HEK293 (cell line): ENCODE results near the gene ALOX5AP.

Source experiments
- CTCF ChIA-PET: fragments of 350-600 bp; formaldehyde crosslinking; extraction: SDS; loops from one replicate; lab custom pipeline; 2021; ENCODE audit warnings: antibody characterized with exemption; lab: Yijun Ruan, JAX
- POLR2A ChIA-PET: fragments of 300-600 bp; formaldehyde crosslinking; extraction: SDS; loops from one replicate; lab custom pipeline; 2020; ENCODE audit warnings: antibody characterized with exemption, inconsistent platforms; lab: Yijun Ruan, JAX
- H3K27ac ChIP-seq: fragments of 200-500 bp; sonication (Bioruptor generic); 2 replicates; pipeline ENCODE4 v1.5.1; 2014; ENCODE audit warnings: low read depth, low read length, control low read depth, inconsistent platforms; ENCODE audit errors: extremely low read depth
- H3K36me3 ChIP-seq, 2 experiments: fragments of 200-500 bp in 1 of 2; sonication (Bioruptor generic) in 1 of 2; 1 replicate in 1 of 2; 2 replicates in 1 of 2; pipeline ENCODE4 v1.5.1; 2014 to 2017; ENCODE audit warnings: inconsistent platforms in 2 of 2, low read length in 2 of 2; ENCODE audit not compliant: control insufficient read depth in 2 of 2, insufficient read depth in 1 of 2
- H3K4me1 ChIP-seq: fragments of 200-500 bp; sonication (Bioruptor generic); 2 replicates; pipeline ENCODE4 v1.5.1; 2014; ENCODE audit warnings: mild to moderate bottlenecking, low read length, inconsistent platforms; ENCODE audit not compliant: control insufficient read depth, insufficient read depth
- H3K4me3 ChIP-seq: 2 replicates; pipeline ENCODE4 v1.5.1; 2011; ENCODE audit warnings: low read depth, mild to moderate bottlenecking, control low read depth, low read length, moderate library complexity
- H3K9me3 ChIP-seq: fragments of 200-500 bp; sonication (Bioruptor generic); 2 replicates; pipeline ENCODE4 v1.5.1; 2014; ENCODE audit warnings: low read depth, low read length, inconsistent platforms; ENCODE audit not compliant: control insufficient read depth, insufficient read depth
- FEZF1 ChIP-seq: fragments of 450-650 bp; formaldehyde crosslinking; IDR thresholded peaks from 2 replicates; pipeline ENCODE4 v1.5.1; 2016; ENCODE audit warnings: missing biosample characterization, missing genetic modification characterization
- GLI2 ChIP-seq: fragments of 450-650 bp; formaldehyde crosslinking; IDR thresholded peaks from 2 replicates; pipeline ENCODE4; 2017; ENCODE audit warnings: missing biosample characterization, missing genetic modification characterization, low read depth, borderline replicate concordance
- GLIS1 ChIP-seq: fragments of 450-650 bp; formaldehyde crosslinking; IDR thresholded peaks from 2 replicates; pipeline ENCODE4 v1.5.1; 2016; ENCODE audit warnings: missing biosample characterization, missing genetic modification characterization
- MZF1 ChIP-seq: fragments of 450-650 bp; formaldehyde crosslinking; IDR thresholded peaks from 2 replicates; pipeline ENCODE4 v1.5.1; 2017; ENCODE audit warnings: missing biosample characterization, missing genetic modification characterization, borderline replicate concordance
- REPIN1 ChIP-seq: fragments of 450-650 bp; formaldehyde crosslinking; IDR thresholded peaks from 2 replicates; pipeline ENCODE4 v1.5.1; 2017; ENCODE audit warnings: missing biosample characterization, missing genetic modification characterization, low read depth
- SCRT2 ChIP-seq: fragments of 450-650 bp; formaldehyde crosslinking; IDR thresholded peaks from 2 replicates; pipeline ENCODE4 v1.5.1; 2016; ENCODE audit warnings: missing biosample characterization, missing genetic modification characterization
- SP7 ChIP-seq: fragments of 450-650 bp; formaldehyde crosslinking; IDR thresholded peaks from 2 replicates; pipeline ENCODE4 v1.5.1; 2016; ENCODE audit warnings: missing biosample characterization, missing genetic modification characterization
- TRIM28 ChIP-seq: IDR thresholded peaks from 2 replicates; pipeline ENCODE4 v1.6.1; 2011; ENCODE audit warnings: low read length, control low read depth, borderline replicate concordance
- ZBTB17 ChIP-seq: fragments of 450-650 bp; formaldehyde crosslinking; IDR thresholded peaks from 2 replicates; pipeline ENCODE4 v1.5.1; 2016; ENCODE audit warnings: missing biosample characterization, missing genetic modification characterization
- ZBTB20 ChIP-seq: fragments of 450-650 bp; formaldehyde crosslinking; IDR thresholded peaks from 2 replicates; pipeline ENCODE4 v1.5.1; 2016; ENCODE audit warnings: missing biosample characterization, missing genetic modification characterization
- ZFP37 ChIP-seq: fragments of 450-650 bp; formaldehyde crosslinking; IDR thresholded peaks from 2 replicates; pipeline ENCODE4 v1.5.1; 2016; ENCODE audit warnings: missing biosample characterization, missing genetic modification characterization
- ZFP41 ChIP-seq: fragments of 450-650 bp; formaldehyde crosslinking; IDR thresholded peaks from 2 replicates; pipeline ENCODE4 v1.5.1; 2016; ENCODE audit warnings: missing biosample characterization, missing genetic modification characterization, borderline replicate concordance
- ZNF138 ChIP-seq: fragments of 450-650 bp; formaldehyde crosslinking; IDR thresholded peaks from 2 replicates; pipeline ENCODE4 v1.5.1; 2016; ENCODE audit warnings: missing biosample characterization, missing genetic modification characterization, borderline replicate concordance
- ZNF175 ChIP-seq: fragments of 450-650 bp; formaldehyde crosslinking; IDR thresholded peaks from 2 replicates; pipeline ENCODE4 v1.5.1; 2016; ENCODE audit warnings: missing biosample characterization, missing genetic modification characterization
- ZNF248 ChIP-seq: fragments of 450-650 bp; formaldehyde crosslinking; IDR thresholded peaks from 2 replicates; pipeline ENCODE4 v1.5.1; 2017; ENCODE audit warnings: missing biosample characterization, missing genetic modification characterization
- ZNF26 ChIP-seq: fragments of 450-650 bp; formaldehyde crosslinking; IDR thresholded peaks from 2 replicates; pipeline ENCODE4 v1.5.1; 2016; ENCODE audit warnings: missing biosample characterization, missing genetic modification characterization
- ZNF48 ChIP-seq: fragments of 450-650 bp; formaldehyde crosslinking; IDR thresholded peaks from 2 replicates; pipeline ENCODE4 v1.5.1; 2016; ENCODE audit warnings: missing biosample characterization, missing genetic modification characterization
- ZNF529 ChIP-seq: fragments of 450-650 bp; formaldehyde crosslinking; IDR thresholded peaks from 2 replicates; pipeline ENCODE4 v1.5.1; 2017; ENCODE audit warnings: missing genetic modification characterization, missing biosample characterization; ENCODE audit not compliant: insufficient replicate concordance
- ZNF530 ChIP-seq: fragments of 450-650 bp; formaldehyde crosslinking; IDR thresholded peaks from 2 replicates; pipeline ENCODE4 v1.5.1; 2016; ENCODE audit warnings: low read depth, missing biosample characterization, missing genetic modification characterization
- ZNF629 ChIP-seq: fragments of 450-650 bp; formaldehyde crosslinking; IDR thresholded peaks from 2 replicates; pipeline ENCODE4 v1.5.1; 2017; ENCODE audit warnings: missing biosample characterization, missing genetic modification characterization
- ZNF843 ChIP-seq: fragments of 450-650 bp; formaldehyde crosslinking; IDR thresholded peaks from 2 replicates; pipeline ENCODE4 v1.5.1; 2016; ENCODE audit warnings: missing biosample characterization, missing genetic modification characterization
- TF ChIP-seq, protein P1 (sequence below): fragments of 450-650 bp; formaldehyde crosslinking; IDR thresholded peaks from 2 replicates; pipeline ENCODE4 v1.5.1; 2016; ENCODE audit warnings: missing biosample characterization, missing genetic modification characterization
- TF ChIP-seq, protein P2 (sequence below): fragments of 450-650 bp; formaldehyde crosslinking; IDR thresholded peaks from 2 replicates; pipeline ENCODE4 v1.5.1; 2016; ENCODE audit warnings: missing biosample characterization, missing genetic modification characterization, borderline replicate concordance
- TF ChIP-seq, protein P3 (sequence below): fragments of 450-650 bp; formaldehyde crosslinking; IDR thresholded peaks from 2 replicates; pipeline ENCODE4 v1.5.1; 2017; ENCODE audit warnings: missing biosample characterization, missing genetic modification characterization

The ALOX5AP gene

GRCh38 chr13:30753030-30753616, 17.8 kb downstream of the ALOX5AP start (continued):
- TF ChIP-seq, protein P1, sequence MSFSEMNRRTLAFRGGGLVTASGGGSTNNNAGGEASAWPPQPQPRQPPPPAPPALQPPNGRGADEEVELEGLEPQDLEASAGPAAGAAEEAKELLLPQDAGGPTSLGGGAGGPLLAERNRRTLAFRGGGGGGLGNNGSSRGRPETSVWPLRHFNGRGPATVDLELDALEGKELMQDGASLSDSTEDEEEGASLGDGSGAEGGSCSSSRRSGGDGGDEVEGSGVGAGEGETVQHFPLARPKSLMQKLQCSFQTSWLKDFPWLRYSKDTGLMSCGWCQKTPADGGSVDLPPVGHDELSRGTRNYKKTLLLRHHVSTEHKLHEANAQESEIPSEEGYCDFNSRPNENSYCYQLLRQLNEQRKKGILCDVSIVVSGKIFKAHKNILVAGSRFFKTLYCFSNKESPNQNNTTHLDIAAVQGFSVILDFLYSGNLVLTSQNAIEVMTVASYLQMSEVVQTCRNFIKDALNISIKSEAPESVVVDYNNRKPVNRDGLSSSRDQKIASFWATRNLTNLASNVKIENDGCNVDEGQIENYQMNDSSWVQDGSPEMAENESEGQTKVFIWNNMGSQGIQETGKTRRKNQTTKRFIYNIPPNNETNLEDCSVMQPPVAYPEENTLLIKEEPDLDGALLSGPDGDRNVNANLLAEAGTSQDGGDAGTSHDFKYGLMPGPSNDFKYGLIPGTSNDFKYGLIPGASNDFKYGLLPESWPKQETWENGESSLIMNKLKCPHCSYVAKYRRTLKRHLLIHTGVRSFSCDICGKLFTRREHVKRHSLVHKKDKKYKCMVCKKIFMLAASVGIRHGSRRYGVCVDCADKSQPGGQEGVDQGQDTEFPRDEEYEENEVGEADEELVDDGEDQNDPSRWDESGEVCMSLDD (tag by site-specific recombination) = no peak
- TF ChIP-seq ZNF529 (tag by site-specific recombination) = no peak
- TF ChIP-seq SP7 (tag by site-specific recombination) = no peak
- TF ChIP-seq ZFP41 (tag by site-specific recombination) = no peak
- TF ChIP-seq ZFP37 = no peak
- no peak for TF ChIP-seq ZNF843 (tag by site-specific recombination)
- TF ChIP-seq ZNF629 (tag by site-specific recombination) = no peak
- TF ChIP-seq ZNF530 (tag by site-specific recombination) = no peak
- no peak for TF ChIP-seq ZNF48 (tag by site-specific recombination)
- no peak for TF ChIP-seq ZNF138 (tag by site-specific recombination)

GRCh38 chr13:30755678-30756077, 20.3 kb downstream of the ALOX5AP start:
- H3K36me3 ChIP-seq = no peaks in the 10 kb centered on the region
- 0 out of 2 replicates have a peak, but pooled peaks cover 2% of the 10 kb centered on the region for H3K4me1 ChIP-seq
- no peak for TF ChIP-seq ZNF175 (tag by site-specific recombination)
- 0 out of 2 replicates have a peak, but pooled peaks have one; percentile 6 for TF ChIP-seq FEZF1 (tag by site-specific recombination)
- no peak for TF ChIP-seq ZBTB20
- TF ChIP-seq, protein P2, sequence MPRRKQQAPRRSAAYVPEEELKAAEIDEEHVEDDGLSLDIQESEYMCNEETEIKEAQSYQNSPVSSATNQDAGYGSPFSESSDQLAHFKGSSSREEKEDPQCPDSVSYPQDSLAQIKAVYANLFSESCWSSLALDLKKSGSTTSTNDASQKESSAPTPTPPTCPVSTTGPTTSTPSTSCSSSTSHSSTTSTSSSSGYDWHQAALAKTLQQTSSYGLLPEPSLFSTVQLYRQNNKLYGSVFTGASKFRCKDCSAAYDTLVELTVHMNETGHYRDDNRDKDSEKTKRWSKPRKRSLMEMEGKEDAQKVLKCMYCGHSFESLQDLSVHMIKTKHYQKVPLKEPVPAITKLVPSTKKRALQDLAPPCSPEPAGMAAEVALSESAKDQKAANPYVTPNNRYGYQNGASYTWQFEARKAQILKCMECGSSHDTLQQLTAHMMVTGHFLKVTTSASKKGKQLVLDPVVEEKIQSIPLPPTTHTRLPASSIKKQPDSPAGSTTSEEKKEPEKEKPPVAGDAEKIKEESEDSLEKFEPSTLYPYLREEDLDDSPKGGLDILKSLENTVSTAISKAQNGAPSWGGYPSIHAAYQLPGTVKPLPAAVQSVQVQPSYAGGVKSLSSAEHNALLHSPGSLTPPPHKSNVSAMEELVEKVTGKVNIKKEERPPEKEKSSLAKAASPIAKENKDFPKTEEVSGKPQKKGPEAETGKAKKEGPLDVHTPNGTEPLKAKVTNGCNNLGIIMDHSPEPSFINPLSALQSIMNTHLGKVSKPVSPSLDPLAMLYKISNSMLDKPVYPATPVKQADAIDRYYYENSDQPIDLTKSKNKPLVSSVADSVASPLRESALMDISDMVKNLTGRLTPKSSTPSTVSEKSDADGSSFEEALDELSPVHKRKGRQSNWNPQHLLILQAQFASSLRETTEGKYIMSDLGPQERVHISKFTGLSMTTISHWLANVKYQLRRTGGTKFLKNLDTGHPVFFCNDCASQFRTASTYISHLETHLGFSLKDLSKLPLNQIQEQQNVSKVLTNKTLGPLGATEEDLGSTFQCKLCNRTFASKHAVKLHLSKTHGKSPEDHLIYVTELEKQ (tag by site-specific recombination) = no peak
- TF ChIP-seq, protein P3, sequence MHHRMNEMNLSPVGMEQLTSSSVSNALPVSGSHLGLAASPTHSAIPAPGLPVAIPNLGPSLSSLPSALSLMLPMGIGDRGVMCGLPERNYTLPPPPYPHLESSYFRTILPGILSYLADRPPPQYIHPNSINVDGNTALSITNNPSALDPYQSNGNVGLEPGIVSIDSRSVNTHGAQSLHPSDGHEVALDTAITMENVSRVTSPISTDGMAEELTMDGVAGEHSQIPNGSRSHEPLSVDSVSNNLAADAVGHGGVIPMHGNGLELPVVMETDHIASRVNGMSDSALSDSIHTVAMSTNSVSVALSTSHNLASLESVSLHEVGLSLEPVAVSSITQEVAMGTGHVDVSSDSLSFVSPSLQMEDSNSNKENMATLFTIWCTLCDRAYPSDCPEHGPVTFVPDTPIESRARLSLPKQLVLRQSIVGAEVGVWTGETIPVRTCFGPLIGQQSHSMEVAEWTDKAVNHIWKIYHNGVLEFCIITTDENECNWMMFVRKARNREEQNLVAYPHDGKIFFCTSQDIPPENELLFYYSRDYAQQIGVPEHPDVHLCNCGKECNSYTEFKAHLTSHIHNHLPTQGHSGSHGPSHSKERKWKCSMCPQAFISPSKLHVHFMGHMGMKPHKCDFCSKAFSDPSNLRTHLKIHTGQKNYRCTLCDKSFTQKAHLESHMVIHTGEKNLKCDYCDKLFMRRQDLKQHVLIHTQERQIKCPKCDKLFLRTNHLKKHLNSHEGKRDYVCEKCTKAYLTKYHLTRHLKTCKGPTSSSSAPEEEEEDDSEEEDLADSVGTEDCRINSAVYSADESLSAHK (tag by site-specific recombination) = 0 out of 2 replicates have a peak, but pooled peaks have one; percentile 15
- TF ChIP-seq MZF1 (tag by site-specific recombination) = no peak
- TF ChIP-seq ZNF26 (tag by site-specific recombination) = no peak
- TF ChIP-seq GLIS1 (tag by site-specific recombination) = no peak
- TF ChIP-seq GLI2 (tag by site-specific recombination) = no peak
- TF ChIP-seq SCRT2 (tag by site-specific recombination) = no peak; the same call in 1 of the 2 replicates
- no peak for TF ChIP-seq REPIN1 (tag by site-specific recombination)
- TF ChIP-seq ZBTB17 = no peak
- no peak for TF ChIP-seq TRIM28
- TF ChIP-seq ZNF248 (tag by site-specific recombination) = no peak
- POLR2A ChIA-PET = no interaction called here
- CTCF ChIA-PET = no interaction called here
- H3K4me3 ChIP-seq = no peak overlapping the region
- H3K9me3 ChIP-seq = no peaks in the 10 kb centered on the region
- H3K27ac ChIP-seq = no peak overlapping the region
